HEK293 (cell line): ENCODE measurements around the gene OXSR1.
A peak's percentile ranks its signal among the peaks of the same experiment; 100 is the strongest.

Experiments
- CTCF ChIA-PET: fragments of 350-600 bp; formaldehyde crosslinking; extraction: SDS; loops from one replicate; lab custom pipeline; 2021; ENCODE audit warnings: antibody characterized with exemption; lab: Yijun Ruan, JAX
- POLR2A ChIA-PET: fragments of 300-600 bp; formaldehyde crosslinking; extraction: SDS; loops from one replicate; lab custom pipeline; 2020; ENCODE audit warnings: antibody characterized with exemption, inconsistent platforms; lab: Yijun Ruan, JAX
- H3K27ac ChIP-seq: fragments of 200-500 bp; sonication (Bioruptor generic); 2 replicates; pipeline ENCODE4 v1.5.1; 2014; ENCODE audit warnings: low read depth, low read length, control low read depth, inconsistent platforms; ENCODE audit errors: extremely low read depth
- H3K36me3 ChIP-seq, 2 experiments: fragments of 200-500 bp in 1 of 2; sonication (Bioruptor generic) in 1 of 2; 1 replicate in 1 of 2; 2 replicates in 1 of 2; pipeline ENCODE4 v1.5.1; 2014 to 2017; ENCODE audit warnings: inconsistent platforms in 2 of 2, low read length in 2 of 2; ENCODE audit not compliant: control insufficient read depth in 2 of 2, insufficient read depth in 1 of 2
- H3K4me1 ChIP-seq: fragments of 200-500 bp; sonication (Bioruptor generic); 2 replicates; pipeline ENCODE4 v1.5.1; 2014; ENCODE audit warnings: mild to moderate bottlenecking, low read length, inconsistent platforms; ENCODE audit not compliant: control insufficient read depth, insufficient read depth
- H3K4me3 ChIP-seq: 2 replicates; pipeline ENCODE4 v1.5.1; 2011; ENCODE audit warnings: low read depth, mild to moderate bottlenecking, control low read depth, low read length, moderate library complexity
- H3K9me3 ChIP-seq: fragments of 200-500 bp; sonication (Bioruptor generic); 2 replicates; pipeline ENCODE4 v1.5.1; 2014; ENCODE audit warnings: low read depth, low read length, inconsistent platforms; ENCODE audit not compliant: control insufficient read depth, insufficient read depth
- OSR2 ChIP-seq: fragments of 450-650 bp; formaldehyde crosslinking; IDR thresholded peaks from 2 replicates; pipeline ENCODE4 v1.5.1; 2016; ENCODE audit warnings: missing biosample characterization, missing genetic modification characterization
- RBAK ChIP-seq: fragments of 450-650 bp; formaldehyde crosslinking; IDR thresholded peaks from 2 replicates; pipeline ENCODE4 v1.5.1; 2016; ENCODE audit warnings: missing biosample characterization, missing genetic modification characterization
- SP2 ChIP-seq: fragments of 450-650 bp; formaldehyde crosslinking; IDR thresholded peaks from 2 replicates; pipeline ENCODE4 v1.5.1; 2016; ENCODE audit warnings: missing biosample characterization, missing genetic modification characterization
- ZFP41 ChIP-seq: fragments of 450-650 bp; formaldehyde crosslinking; IDR thresholded peaks from 2 replicates; pipeline ENCODE4 v1.5.1; 2016; ENCODE audit warnings: missing biosample characterization, missing genetic modification characterization, borderline replicate concordance
- ZIC2 ChIP-seq: fragments of 450-650 bp; formaldehyde crosslinking; IDR thresholded peaks from 2 replicates; pipeline ENCODE4 v1.5.1; 2016; ENCODE audit warnings: missing biosample characterization, missing genetic modification characterization
- ZNF211 ChIP-seq: fragments of 450-650 bp; formaldehyde crosslinking; IDR thresholded peaks from 2 replicates; pipeline ENCODE4 v1.5.1; 2016; ENCODE audit warnings: low read depth, missing biosample characterization, missing genetic modification characterization
- ZNF24 ChIP-seq: fragments of 450-650 bp; formaldehyde crosslinking; IDR thresholded peaks from 2 replicates; pipeline ENCODE4 v1.5.1; 2016; ENCODE audit warnings: missing biosample characterization, missing genetic modification characterization
- ZNF335 ChIP-seq: fragments of 450-650 bp; formaldehyde crosslinking; conservative IDR thresholded peaks from 2 replicates; pipeline ENCODE4 v1.5.1; 2016; ENCODE audit warnings: missing biosample characterization, missing genetic modification characterization
- ZNF404 ChIP-seq: fragments of 450-650 bp; formaldehyde crosslinking; IDR thresholded peaks from 2 replicates; pipeline ENCODE4 v1.5.1; 2017; ENCODE audit warnings: missing biosample characterization, missing genetic modification characterization
- ZNF433 ChIP-seq: fragments of 450-650 bp; formaldehyde crosslinking; IDR thresholded peaks from 2 replicates; pipeline ENCODE4 v1.5.1; 2016; ENCODE audit warnings: missing biosample characterization, missing genetic modification characterization, low read depth
- ZNF529 ChIP-seq: fragments of 450-650 bp; formaldehyde crosslinking; IDR thresholded peaks from 2 replicates; pipeline ENCODE4 v1.5.1; 2017; ENCODE audit warnings: missing genetic modification characterization, missing biosample characterization; ENCODE audit not compliant: insufficient replicate concordance
- ZNF544 ChIP-seq: fragments of 450-650 bp; formaldehyde crosslinking; IDR thresholded peaks from 2 replicates; pipeline ENCODE4 v1.5.0; 2017; ENCODE audit warnings: missing biosample characterization, missing genetic modification characterization
- ZNF600 ChIP-seq: fragments of 450-650 bp; formaldehyde crosslinking; IDR thresholded peaks from 2 replicates; pipeline ENCODE4 v1.5.1; 2016; ENCODE audit warnings: missing biosample characterization, missing genetic modification characterization
- ZNF658 ChIP-seq: fragments of 450-650 bp; formaldehyde crosslinking; IDR thresholded peaks from 2 replicates; pipeline ENCODE4; 2016; ENCODE audit warnings: missing biosample characterization, missing genetic modification characterization
- ZXDB ChIP-seq: fragments of 450-650 bp; formaldehyde crosslinking; IDR thresholded peaks from 2 replicates; pipeline ENCODE4 v1.5.1; 2016; ENCODE audit warnings: missing biosample characterization, missing genetic modification characterization
- TF ChIP-seq, protein P1 (sequence below): fragments of 450-650 bp; formaldehyde crosslinking; IDR thresholded peaks from 2 replicates; pipeline ENCODE4 v1.5.1; 2017; ENCODE audit warnings: missing biosample characterization, missing genetic modification characterization
- TF ChIP-seq, protein P2 (sequence below): fragments of 450-650 bp; formaldehyde crosslinking; IDR thresholded peaks from 2 replicates; pipeline ENCODE4 v1.5.1; 2016; ENCODE audit warnings: missing biosample characterization, missing genetic modification characterization, borderline replicate concordance
- TF ChIP-seq, protein P3 (sequence below): fragments of 450-650 bp; formaldehyde crosslinking; IDR thresholded peaks from 2 replicates; pipeline ENCODE4 v1.5.1; 2016; ENCODE audit warnings: missing biosample characterization, missing genetic modification characterization
- TF ChIP-seq, protein P4 (sequence below): fragments of 450-650 bp; formaldehyde crosslinking; IDR thresholded peaks from 2 replicates; pipeline ENCODE4 v1.5.1; 2016; ENCODE audit warnings: missing biosample characterization, missing genetic modification characterization

OXSR1 gene

GRCh38 chr3:38121451-38121831 is 43.9 kb upstream of the OXSR1 start:
- POLR2A ChIA-PET, result interaction anchor here (2.3 kb wide), 1 partner anchor 15 kb away, joined by 11 read pairs; the partner anchor contains the start of gene ACAA1
- CTCF ChIA-PET, result no interaction called here
- H3K36me3 ChIP-seq, result peaks cover 0 to 64% of the 10 kb centered on the region in 2 experiments; a peak in 2 of 3 replicates
- no peak overlapping the region for H3K4me3 ChIP-seq
- TF ChIP-seq ZXDB (tag by site-specific recombination) (no peak), ZNF600 (tag by site-specific recombination) (no peak)
- TF ChIP-seq, protein P1, sequence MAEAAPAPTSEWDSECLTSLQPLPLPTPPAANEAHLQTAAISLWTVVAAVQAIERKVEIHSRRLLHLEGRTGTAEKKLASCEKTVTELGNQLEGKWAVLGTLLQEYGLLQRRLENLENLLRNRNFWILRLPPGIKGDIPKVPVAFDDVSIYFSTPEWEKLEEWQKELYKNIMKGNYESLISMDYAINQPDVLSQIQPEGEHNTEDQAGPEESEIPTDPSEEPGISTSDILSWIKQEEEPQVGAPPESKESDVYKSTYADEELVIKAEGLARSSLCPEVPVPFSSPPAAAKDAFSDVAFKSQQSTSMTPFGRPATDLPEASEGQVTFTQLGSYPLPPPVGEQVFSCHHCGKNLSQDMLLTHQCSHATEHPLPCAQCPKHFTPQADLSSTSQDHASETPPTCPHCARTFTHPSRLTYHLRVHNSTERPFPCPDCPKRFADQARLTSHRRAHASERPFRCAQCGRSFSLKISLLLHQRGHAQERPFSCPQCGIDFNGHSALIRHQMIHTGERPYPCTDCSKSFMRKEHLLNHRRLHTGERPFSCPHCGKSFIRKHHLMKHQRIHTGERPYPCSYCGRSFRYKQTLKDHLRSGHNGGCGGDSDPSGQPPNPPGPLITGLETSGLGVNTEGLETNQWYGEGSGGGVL (tag by site-specific recombination), result no peak
- TF ChIP-seq, protein P2, sequence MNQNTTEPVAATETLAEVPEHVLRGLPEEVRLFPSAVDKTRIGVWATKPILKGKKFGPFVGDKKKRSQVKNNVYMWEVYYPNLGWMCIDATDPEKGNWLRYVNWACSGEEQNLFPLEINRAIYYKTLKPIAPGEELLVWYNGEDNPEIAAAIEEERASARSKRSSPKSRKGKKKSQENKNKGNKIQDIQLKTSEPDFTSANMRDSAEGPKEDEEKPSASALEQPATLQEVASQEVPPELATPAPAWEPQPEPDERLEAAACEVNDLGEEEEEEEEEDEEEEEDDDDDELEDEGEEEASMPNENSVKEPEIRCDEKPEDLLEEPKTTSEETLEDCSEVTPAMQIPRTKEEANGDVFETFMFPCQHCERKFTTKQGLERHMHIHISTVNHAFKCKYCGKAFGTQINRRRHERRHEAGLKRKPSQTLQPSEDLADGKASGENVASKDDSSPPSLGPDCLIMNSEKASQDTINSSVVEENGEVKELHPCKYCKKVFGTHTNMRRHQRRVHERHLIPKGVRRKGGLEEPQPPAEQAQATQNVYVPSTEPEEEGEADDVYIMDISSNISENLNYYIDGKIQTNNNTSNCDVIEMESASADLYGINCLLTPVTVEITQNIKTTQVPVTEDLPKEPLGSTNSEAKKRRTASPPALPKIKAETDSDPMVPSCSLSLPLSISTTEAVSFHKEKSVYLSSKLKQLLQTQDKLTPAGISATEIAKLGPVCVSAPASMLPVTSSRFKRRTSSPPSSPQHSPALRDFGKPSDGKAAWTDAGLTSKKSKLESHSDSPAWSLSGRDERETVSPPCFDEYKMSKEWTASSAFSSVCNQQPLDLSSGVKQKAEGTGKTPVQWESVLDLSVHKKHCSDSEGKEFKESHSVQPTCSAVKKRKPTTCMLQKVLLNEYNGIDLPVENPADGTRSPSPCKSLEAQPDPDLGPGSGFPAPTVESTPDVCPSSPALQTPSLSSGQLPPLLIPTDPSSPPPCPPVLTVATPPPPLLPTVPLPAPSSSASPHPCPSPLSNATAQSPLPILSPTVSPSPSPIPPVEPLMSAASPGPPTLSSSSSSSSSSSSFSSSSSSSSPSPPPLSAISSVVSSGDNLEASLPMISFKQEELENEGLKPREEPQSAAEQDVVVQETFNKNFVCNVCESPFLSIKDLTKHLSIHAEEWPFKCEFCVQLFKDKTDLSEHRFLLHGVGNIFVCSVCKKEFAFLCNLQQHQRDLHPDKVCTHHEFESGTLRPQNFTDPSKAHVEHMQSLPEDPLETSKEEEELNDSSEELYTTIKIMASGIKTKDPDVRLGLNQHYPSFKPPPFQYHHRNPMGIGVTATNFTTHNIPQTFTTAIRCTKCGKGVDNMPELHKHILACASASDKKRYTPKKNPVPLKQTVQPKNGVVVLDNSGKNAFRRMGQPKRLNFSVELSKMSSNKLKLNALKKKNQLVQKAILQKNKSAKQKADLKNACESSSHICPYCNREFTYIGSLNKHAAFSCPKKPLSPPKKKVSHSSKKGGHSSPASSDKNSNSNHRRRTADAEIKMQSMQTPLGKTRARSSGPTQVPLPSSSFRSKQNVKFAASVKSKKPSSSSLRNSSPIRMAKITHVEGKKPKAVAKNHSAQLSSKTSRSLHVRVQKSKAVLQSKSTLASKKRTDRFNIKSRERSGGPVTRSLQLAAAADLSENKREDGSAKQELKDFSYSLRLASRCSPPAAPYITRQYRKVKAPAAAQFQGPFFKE (tag by site-specific recombination), result no peak
- no peaks in the 10 kb centered on the region for H3K9me3 ChIP-seq
- no peaks in the 10 kb centered on the region for H3K4me1 ChIP-seq
- no peak overlapping the region for H3K27ac ChIP-seq

- ChIA-PET CTCF (no interaction called here), POLR2A (no interaction called here)
- H3K4me1 ChIP-seq, result no peaks in the 10 kb centered on the region
- H3K9me3 ChIP-seq, result no peaks in the 10 kb centered on the region
- no peak overlapping the region for H3K4me3 ChIP-seq
- H3K27ac ChIP-seq, result no peak overlapping the region
- TF ChIP-seq ZIC2 (tag by site-specific recombination), result peak; percentile 57
- TF ChIP-seq ZNF544, result no peak
- no peak for TF ChIP-seq ZNF433
- TF ChIP-seq, protein P3, sequence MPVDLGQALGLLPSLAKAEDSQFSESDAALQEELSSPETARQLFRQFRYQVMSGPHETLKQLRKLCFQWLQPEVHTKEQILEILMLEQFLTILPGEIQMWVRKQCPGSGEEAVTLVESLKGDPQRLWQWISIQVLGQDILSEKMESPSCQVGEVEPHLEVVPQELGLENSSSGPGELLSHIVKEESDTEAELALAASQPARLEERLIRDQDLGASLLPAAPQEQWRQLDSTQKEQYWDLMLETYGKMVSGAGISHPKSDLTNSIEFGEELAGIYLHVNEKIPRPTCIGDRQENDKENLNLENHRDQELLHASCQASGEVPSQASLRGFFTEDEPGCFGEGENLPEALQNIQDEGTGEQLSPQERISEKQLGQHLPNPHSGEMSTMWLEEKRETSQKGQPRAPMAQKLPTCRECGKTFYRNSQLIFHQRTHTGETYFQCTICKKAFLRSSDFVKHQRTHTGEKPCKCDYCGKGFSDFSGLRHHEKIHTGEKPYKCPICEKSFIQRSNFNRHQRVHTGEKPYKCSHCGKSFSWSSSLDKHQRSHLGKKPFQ (tag by site-specific recombination), result no peak
- no peak for TF ChIP-seq RBAK (tag by site-specific recombination)
- peaks cover 0 to 69% of the 10 kb centered on the region in 2 experiments for H3K36me3 ChIP-seq
These were observed 43.4 kb upstream of the OXSR1 start for GRCh38 chr3:38121832-38122461.

- POLR2A ChIA-PET, result no interaction called here
- peaks cover 0 to 78% of the 10 kb centered on the region in 2 experiments for H3K36me3 ChIP-seq
- CTCF ChIA-PET, result no interaction called here
- no peak for TF ChIP-seq ZNF529 (tag by site-specific recombination)
- no peak for TF ChIP-seq ZNF658 (tag by site-specific recombination)
- TF ChIP-seq ZNF211 (tag by site-specific recombination), result no peak
- no peak for TF ChIP-seq ZNF404 (tag by site-specific recombination)
- no peak for TF ChIP-seq SP2
- TF ChIP-seq ZNF24 (tag by site-specific recombination), result no peak
- no peak for TF ChIP-seq ZNF335
- TF ChIP-seq, protein P4, sequence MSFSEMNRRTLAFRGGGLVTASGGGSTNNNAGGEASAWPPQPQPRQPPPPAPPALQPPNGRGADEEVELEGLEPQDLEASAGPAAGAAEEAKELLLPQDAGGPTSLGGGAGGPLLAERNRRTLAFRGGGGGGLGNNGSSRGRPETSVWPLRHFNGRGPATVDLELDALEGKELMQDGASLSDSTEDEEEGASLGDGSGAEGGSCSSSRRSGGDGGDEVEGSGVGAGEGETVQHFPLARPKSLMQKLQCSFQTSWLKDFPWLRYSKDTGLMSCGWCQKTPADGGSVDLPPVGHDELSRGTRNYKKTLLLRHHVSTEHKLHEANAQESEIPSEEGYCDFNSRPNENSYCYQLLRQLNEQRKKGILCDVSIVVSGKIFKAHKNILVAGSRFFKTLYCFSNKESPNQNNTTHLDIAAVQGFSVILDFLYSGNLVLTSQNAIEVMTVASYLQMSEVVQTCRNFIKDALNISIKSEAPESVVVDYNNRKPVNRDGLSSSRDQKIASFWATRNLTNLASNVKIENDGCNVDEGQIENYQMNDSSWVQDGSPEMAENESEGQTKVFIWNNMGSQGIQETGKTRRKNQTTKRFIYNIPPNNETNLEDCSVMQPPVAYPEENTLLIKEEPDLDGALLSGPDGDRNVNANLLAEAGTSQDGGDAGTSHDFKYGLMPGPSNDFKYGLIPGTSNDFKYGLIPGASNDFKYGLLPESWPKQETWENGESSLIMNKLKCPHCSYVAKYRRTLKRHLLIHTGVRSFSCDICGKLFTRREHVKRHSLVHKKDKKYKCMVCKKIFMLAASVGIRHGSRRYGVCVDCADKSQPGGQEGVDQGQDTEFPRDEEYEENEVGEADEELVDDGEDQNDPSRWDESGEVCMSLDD (tag by site-specific recombination), result no peak
- no peak for TF ChIP-seq OSR2 (tag by site-specific recombination)
- TF ChIP-seq ZFP41 (tag by site-specific recombination), result no peak
These were observed 42.5 kb upstream of the OXSR1 start for GRCh38 chr3:38122712-38123290.

More at GRCh38 chr3:38122712-38123290, 42.5 kb upstream of the OXSR1 start:
- no peak overlapping the region for H3K27ac ChIP-seq
- H3K4me3 ChIP-seq, result no peak overlapping the region
- no peaks in the 10 kb centered on the region for H3K9me3 ChIP-seq
- no peaks in the 10 kb centered on the region for H3K4me1 ChIP-seq
